Measurements from ENCODE around the gene PLSCR5. TPM values are rescaled to one million over a fixed set of nuclear protein-coding genes. Genes with fewer than 3 reads are reported as not detected.
A peak's percentile ranks its signal among the peaks of the same experiment; 100 is the strongest.

PLSCR5 gene
- total and polyA plus RNA-seq, 7 donors = not detected

GRCh38 chr3:146546366-146546965 is 58.7 kb downstream of the PLSCR5 start:
- 74 to 86% (median 74%) methylated on average over 1 of the region's 1 CpG for WGBS, 3 donors
- intact Hi-C loops (cut with DNase I) = no loop called here
- no peaks in the 10 kb centered on the region for H3K4me1 ChIP-seq

DNA sequence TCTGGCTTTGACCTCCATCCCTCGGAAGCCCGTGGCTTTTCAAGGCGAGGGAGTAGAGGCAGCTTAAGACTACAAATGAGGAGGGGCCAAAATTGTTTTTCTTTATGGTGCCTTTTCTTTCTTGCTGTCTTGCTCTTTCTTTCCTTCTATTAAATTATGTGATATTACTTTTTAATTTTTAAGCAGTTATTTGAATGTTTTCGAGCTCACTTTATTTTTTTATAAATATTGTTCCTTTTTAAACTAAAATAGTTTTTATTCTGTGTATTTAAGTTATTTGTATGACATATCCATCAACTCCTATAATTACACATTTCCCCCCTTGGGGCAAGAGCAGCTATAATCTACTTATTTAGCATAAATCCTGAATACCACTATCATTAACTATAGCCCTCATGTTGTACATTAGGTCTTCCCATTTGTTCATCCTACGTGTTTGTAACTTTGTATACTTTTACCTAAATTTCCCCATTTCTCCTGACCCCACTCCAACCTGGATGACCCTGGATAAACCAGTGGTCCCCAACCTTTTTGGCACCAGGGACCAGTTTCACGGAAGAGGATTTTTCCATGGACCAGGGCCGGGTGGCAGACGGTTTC is 60.1 kb downstream of the PLSCR5 start:
- no peak for DNase-seq
- intact Hi-C loops (cut with DNase I) = no loop called here
- WGBS, 3 donors = 49 to 53% (median 52%) methylated on average over 8 of the region's 8 CpGs

More at GRCh38 chr3:146546366-146546965, 58.7 kb downstream of the PLSCR5 start:
- Histone ChIP-seq H3K4me3 (no peak overlapping the region), H3K27me3 (ENCODE audit: insufficient read depth in 3 of 3, low read length in 2 of 3) (peaks cover 0 to 6% (median 0%) of the 10 kb centered on the region in 3 donors), H3K27ac (no peak overlapping the region), H3K36me3 (ENCODE audit: insufficient read depth in 1 of 2, low read depth in 1 of 2) (no peaks in the 10 kb centered on the region), H3K9me3 (no peaks in the 10 kb centered on the region)
- TF ChIP-seq, protein P1, sequence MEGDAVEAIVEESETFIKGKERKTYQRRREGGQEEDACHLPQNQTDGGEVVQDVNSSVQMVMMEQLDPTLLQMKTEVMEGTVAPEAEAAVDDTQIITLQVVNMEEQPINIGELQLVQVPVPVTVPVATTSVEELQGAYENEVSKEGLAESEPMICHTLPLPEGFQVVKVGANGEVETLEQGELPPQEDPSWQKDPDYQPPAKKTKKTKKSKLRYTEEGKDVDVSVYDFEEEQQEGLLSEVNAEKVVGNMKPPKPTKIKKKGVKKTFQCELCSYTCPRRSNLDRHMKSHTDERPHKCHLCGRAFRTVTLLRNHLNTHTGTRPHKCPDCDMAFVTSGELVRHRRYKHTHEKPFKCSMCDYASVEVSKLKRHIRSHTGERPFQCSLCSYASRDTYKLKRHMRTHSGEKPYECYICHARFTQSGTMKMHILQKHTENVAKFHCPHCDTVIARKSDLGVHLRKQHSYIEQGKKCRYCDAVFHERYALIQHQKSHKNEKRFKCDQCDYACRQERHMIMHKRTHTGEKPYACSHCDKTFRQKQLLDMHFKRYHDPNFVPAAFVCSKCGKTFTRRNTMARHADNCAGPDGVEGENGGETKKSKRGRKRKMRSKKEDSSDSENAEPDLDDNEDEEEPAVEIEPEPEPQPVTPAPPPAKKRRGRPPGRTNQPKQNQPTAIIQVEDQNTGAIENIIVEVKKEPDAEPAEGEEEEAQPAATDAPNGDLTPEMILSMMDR (IDR thresholded peaks at IDR 0.05) = no peak
- DNase-seq (no peak), ATAC-seq (no peak)

DNA sequence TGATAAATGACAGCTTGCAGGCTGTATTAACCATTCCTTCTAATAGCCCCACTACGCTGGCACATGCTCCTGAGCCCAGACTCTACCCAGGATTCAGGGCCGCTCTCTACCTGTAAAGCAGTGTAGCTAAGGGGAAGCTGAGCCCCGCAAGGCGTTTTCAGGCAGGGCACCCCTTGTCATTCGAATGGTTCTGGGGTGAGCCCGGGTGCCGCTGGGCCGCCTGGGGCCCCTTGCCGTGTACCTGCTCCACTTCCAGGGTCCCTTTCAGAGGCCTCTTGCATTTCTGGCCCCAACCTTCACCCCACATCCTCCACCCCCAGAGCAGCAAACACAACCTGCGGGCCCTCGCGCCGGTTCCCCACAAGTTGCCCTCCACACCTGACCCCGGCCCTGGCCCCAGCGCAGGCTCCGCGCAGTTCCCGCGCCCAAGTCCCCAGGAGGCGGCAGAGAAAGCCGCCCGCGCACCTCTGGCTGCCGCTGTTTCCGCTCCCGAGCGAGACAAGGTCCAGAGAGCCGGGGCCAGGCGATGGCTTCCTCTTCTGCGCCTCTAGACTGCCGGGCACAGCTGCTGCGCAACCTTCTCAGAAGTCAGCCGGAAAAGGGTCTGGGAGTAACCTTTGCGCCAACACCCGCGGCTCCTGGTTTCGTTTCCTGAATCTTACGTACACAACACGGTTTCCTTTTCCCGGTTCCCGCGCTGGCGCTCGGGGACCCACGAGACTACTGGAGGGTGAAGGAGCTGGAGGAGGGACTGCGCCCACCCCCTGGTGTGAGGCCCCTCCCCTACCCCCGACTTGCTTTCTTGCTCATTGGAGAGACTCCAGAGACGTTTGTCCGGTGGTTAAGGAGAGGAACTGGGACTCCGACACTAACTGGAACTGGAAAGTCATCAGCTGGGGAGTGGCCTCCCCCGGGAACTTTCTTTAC is 60.9 kb downstream of the PLSCR5 start, which contains the start of gene PLSCR1:
TSS of gene PLSCR1 (minus strand) at position 606 of the 927 bp plus-strand sequence. CDS start 8,055 bp downstream, outside the sequence.
- DNase-seq = peak; percentile 93
- Histone ChIP-seq H3K9me3 (no peaks in the 10 kb centered on the region), H3K36me3 (ENCODE audit: insufficient read depth in 1 of 2, low read depth in 1 of 2) (no peaks in the 10 kb centered on the region), H3K27me3 (ENCODE audit: insufficient read depth in 3 of 3, low read length in 2 of 3) (peaks cover 0 to 6% (median 0%) of the 10 kb centered on the region in 3 donors), H3K4me1 (peaks cover 5% of the 10 kb centered on the region), H3K4me3 (peak within 1 kb of the TSS; percentile 74), H3K27ac (peak within 1 kb of the TSS; percentile 78)
- TF ChIP-seq, protein P1 (IDR thresholded peaks at IDR 0.05) = no peak
- 1 to 2% (median 2%) methylated on average over 51 of the region's 51 CpGs for WGBS, 3 donors
- intact Hi-C loops (cut with DNase I) = no loop called here
- peak; percentile 83 to 91 (median 88) for ATAC-seq

More for the DNA sequence above, 60.1 kb downstream of the PLSCR5 start:
- no peak for ATAC-seq
- Histone ChIP-seq H3K4me1 (peaks cover 1% of the 10 kb centered on the region), H3K9me3 (no peaks in the 10 kb centered on the region), H3K4me3 (peak overlapping the region; percentile 74), H3K27me3 (ENCODE audit: insufficient read depth in 3 of 3, low read length in 2 of 3) (peaks cover 0 to 6% (median 0%) of the 10 kb centered on the region in 3 donors), H3K27ac (peak overlapping the region; percentile 78), H3K36me3 (ENCODE audit: insufficient read depth in 1 of 2, low read depth in 1 of 2) (no peaks in the 10 kb centered on the region)
- TF ChIP-seq, protein P1 (IDR thresholded peaks at IDR 0.05) = no peak

- Histone ChIP-seq H3K9me3 (no peaks in the 10 kb centered on the region), H3K36me3 (ENCODE audit: insufficient read depth in 1 of 2, low read depth in 1 of 2) (no peaks in the 10 kb centered on the region), H3K27me3 (ENCODE audit: insufficient read depth in 3 of 3, low read length in 2 of 3) (peaks cover 0 to 6% (median 0%) of the 10 kb centered on the region in 3 donors), H3K4me1 (peaks cover 5% of the 10 kb centered on the region), H3K4me3 (peak overlapping the region; percentile 74), H3K27ac (peak overlapping the region; percentile 78)
- TF ChIP-seq, protein P1 (IDR thresholded peaks at IDR 0.05) = no peak
- 14 to 20% (median 15%) methylated on average over 10 of the region's 10 CpGs for WGBS, 3 donors
- no peak for DNase-seq
- intact Hi-C loops (cut with DNase I) = no loop called here
- ATAC-seq = peak; percentile 8 to 28 (median 20)
Observed at GRCh38 chr3:146543461-146544001, 61.6 kb downstream of the PLSCR5 start.
